AG04449 (cell line): ENCODE results near the gene SPECC1.

Experiments
- CTCF ChIA-PET: fragments of 350-600 bp; formaldehyde crosslinking; extraction: SDS; loops from one replicate; lab custom pipeline; 2021; ENCODE audit warnings: antibody characterized with exemption; lab: Yijun Ruan, JAX
- POLR2A ChIA-PET: fragments of 400-600, 350-600 bp; formaldehyde crosslinking; extraction: SDS; loops from one replicate; lab custom pipeline; 2020; ENCODE audit warnings: antibody characterized with exemption, inconsistent platforms; lab: Yijun Ruan, JAX
- DNase-seq: peaks from one replicate; pipeline ENCODE4 v3.0.0-alpha.2; 2010; ENCODE audit warnings: low read depth, low spot score
- H3K4me3 ChIP-seq: 2 replicates; pipeline ENCODE4 v1.5.1; 2011; ENCODE audit warnings: low read depth, mild to moderate bottlenecking, control low read depth, low read length
- TF ChIP-seq, protein P1 (sequence below): IDR thresholded peaks from one replicate; pipeline ENCODE4 v1.5.1; 2011; ENCODE audit warnings: mild to moderate bottlenecking, moderate library complexity, low read length, control low read depth, inconsistent platforms; ENCODE audit not compliant: insufficient read depth; ENCODE audit errors: missing control alignments

Gene SPECC1

DNA sequence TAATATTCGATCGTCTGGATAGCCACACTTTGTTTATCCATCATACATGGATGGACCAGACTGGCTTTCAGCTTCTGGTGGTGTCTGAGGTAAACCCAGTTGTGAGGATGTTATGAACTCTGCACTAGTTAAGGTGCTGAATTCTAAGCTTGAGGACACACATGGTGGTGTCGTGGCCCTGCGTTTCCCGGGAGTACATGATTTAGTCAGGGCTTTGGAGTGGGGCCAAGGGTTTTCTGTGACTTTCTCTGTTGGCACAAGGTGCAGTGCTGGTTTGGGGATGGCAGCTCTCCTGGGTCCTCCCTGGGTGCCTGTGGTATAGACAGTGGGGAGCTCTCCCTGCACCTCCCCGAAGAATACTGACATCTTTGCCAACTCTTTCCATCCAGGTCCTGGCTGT lies 116.6 kb downstream of the SPECC1 start:
- TF ChIP-seq, protein P1, sequence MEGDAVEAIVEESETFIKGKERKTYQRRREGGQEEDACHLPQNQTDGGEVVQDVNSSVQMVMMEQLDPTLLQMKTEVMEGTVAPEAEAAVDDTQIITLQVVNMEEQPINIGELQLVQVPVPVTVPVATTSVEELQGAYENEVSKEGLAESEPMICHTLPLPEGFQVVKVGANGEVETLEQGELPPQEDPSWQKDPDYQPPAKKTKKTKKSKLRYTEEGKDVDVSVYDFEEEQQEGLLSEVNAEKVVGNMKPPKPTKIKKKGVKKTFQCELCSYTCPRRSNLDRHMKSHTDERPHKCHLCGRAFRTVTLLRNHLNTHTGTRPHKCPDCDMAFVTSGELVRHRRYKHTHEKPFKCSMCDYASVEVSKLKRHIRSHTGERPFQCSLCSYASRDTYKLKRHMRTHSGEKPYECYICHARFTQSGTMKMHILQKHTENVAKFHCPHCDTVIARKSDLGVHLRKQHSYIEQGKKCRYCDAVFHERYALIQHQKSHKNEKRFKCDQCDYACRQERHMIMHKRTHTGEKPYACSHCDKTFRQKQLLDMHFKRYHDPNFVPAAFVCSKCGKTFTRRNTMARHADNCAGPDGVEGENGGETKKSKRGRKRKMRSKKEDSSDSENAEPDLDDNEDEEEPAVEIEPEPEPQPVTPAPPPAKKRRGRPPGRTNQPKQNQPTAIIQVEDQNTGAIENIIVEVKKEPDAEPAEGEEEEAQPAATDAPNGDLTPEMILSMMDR: no peak
- ChIA-PET CTCF (interaction anchor here (1.2 kb wide), 1 partner anchor 101 kb away, joined by 4 read pairs; no protein-coding TSS in a partner anchor), POLR2A (no interaction called here)
- H3K4me3 ChIP-seq: no peak overlapping the region
- DNase-seq: no peak

DNA sequence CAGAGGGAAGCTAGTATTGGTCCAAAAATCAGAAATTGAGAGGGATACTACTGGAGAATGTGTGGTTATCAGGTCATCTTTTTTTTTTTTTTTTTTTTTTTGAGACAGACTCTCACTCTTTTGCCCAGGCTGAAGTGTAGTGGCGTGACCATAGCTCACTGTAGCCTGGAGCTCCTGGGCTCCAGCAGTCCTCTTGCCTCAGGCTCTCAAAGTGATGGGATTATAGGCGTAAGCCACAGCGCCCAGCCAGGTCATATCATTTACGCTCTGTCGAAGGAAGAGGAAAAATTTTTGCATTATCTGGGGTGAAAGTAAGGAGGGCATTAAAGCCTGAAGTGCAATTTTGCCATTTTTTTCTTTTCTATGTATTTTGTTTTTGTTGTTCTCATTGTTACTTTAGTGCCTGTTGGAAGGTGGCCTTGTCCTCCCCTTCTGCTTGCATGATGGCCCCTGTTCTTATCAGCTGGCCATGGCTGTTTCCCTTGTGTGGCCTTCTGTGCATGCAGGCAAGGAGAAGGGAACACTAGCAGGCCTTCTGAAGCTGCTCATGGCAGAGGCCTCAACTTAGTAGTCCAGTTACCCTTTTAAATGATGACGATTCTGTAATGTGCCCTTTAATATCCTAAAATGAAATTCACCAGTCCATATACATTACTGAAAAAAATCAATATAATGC lies 118.3 kb downstream of the SPECC1 start:
- no peak overlapping the region for H3K4me3 ChIP-seq
- POLR2A ChIA-PET: no interaction called here
- no peak for DNase-seq
- CTCF ChIA-PET: interaction anchor here (1.9 kb wide), 1 partner anchor 10 kb away, joined by 6 read pairs; no protein-coding TSS in a partner anchor
- TF ChIP-seq, protein P1: no peak

DNA sequence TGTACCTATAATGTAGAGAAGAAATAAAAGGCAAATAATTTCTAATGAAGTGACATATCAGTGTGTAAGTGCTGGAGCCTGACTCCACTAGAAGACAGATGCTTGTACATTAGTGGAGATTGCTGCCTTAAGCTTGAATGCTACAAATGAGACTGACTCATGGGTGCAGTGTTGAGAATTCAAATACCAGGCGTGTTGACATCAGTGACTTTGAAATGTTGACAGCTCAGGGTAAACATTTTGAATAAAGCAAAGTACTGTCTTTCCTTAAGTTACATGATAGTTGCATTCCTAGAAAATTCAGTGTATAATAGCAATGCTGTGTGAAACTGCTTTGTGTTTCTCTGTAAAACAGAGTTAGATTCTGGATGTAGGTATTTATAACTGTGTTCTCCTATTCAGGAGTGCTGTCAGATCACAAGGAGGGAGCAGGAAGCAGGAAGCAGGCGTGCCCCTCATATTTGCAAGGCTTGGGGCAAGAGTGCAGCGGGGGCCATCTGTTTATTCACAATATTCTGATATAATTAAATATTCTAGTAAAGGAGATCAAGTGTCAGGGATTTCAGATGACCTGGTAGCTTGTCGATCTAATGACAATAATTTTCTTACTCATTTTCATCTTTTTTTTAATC lies 119.0 kb downstream of the SPECC1 start:
- TF ChIP-seq, protein P1: no peak
- POLR2A ChIA-PET: no interaction called here
- CTCF ChIA-PET: interaction anchor here (1.0 to 1.9 kb wide), 3 partner anchors 9 to 135 kb away, joined by 3 to 6 read pairs (median 3); no protein-coding TSS in a partner anchor
- no peak overlapping the region for H3K4me3 ChIP-seq
- peak; percentile 24 for DNase-seq

DNA sequence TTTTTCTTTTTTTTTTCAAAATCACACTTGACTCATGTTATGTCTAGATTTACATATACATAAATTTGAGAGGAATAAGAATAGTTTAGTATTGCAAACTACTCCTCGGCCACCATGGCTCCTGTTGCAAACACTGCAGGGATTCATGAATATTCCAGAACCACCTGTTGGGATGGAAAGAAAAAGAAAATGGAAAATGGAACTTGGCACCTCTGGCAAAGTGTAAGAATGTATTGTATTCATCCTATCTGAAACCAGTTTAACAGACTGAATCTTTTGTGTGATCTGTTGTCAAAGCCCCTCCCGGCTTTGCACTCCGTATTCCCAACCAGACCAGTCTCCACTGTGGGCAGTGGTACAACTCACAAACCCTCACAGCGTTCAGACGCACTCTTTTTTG lies 124.4 kb downstream of the SPECC1 start:
- TF ChIP-seq, protein P1: no peak
- ChIA-PET POLR2A (no interaction called here), CTCF (interaction anchor here (1.0 to 1.2 kb wide), 2 partner anchors 11 to 92 kb away, joined by 3 to 4 read pairs; no protein-coding TSS in a partner anchor)
- H3K4me3 ChIP-seq: no peak overlapping the region
- no peak for DNase-seq

DNA sequence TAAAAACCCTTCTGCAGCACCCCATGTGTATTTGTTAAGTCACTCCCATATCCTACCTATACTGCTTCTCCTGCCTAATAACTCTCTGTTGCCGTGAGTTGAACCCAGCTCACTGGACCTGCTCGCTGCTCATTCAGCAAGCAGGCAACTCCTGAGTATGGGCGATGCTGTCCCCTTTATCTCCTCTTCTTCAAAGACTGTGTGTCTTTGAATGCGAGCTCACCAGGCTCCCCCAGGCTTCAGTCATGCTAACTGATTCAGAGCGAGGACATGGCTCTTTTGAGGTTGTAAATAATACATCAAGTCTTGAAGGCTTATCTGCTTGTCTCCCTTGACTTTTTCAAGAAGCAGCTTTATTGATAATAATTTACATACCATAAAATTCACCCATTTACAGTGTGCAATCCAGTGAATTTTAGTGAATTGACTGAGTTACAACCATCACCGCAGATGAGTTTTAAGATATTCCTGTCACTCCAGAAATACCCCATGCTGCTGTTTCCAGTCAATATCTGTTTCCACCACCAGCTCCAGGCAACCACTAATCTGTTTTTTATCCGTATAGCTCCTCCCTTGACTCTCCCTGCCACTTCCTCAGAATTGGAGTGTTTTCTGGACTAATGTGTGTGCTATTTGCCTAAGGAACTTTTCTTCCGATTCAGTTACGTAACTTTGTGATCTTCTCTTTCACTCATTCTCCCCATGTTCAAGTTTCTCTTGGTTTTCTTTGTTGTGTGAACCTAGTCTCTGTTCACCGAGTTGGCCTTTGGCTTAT lies 132.2 kb downstream of the SPECC1 start:
- DNase-seq: no peak
- CTCF ChIA-PET: interaction anchor here (0.7 to 1.4 kb wide), 2 partner anchors 9 to 24 kb away, joined by 3 to 4 read pairs; no protein-coding TSS in a partner anchor
- TF ChIP-seq, protein P1: no peak
- POLR2A ChIA-PET: no interaction called here
- H3K4me3 ChIP-seq: no peak overlapping the region
